HFFc6 (cell line): ENCODE data around the gene CFAP52. TPM values are rescaled to one million over a fixed set of nuclear protein-coding genes. Genes with fewer than 3 reads are reported as not detected.

ENCODE experiments used
- DNase-seq: peaks from one replicate; pipeline ENCODE4 v3.0.0-alpha.2; 2018
- H3K27ac Mint-ChIP-seq: 2 replicates; pipeline ENCODE4 v1.8.0; 2020; ENCODE audit warnings: mild to moderate bottlenecking, mixed read lengths
- H3K27me3 Mint-ChIP-seq: 2 replicates; pipeline ENCODE4 v1.8.0; 2021; ENCODE audit warnings: mild to moderate bottlenecking, moderate library complexity, mixed read lengths; ENCODE audit not compliant: insufficient read depth
- H3K36me3 Mint-ChIP-seq: 2 replicates; pipeline ENCODE4 v1.8.0; 2021; ENCODE audit warnings: low read depth, mixed read lengths
- H3K4me1 Mint-ChIP-seq: 2 replicates; pipeline ENCODE4 v1.8.0; 2020; ENCODE audit warnings: low read depth, mixed read lengths
- H3K4me3 Mint-ChIP-seq: 2 replicates; pipeline ENCODE4 v1.8.0; 2020; ENCODE audit warnings: mild to moderate bottlenecking, moderate library complexity, mixed read lengths
- H3K9me3 Mint-ChIP-seq: 2 replicates; pipeline ENCODE4 v1.8.0; 2020; ENCODE audit warnings: mild to moderate bottlenecking, mixed read lengths
- CTCF ChIP-seq: fragments of 200-600 bp; sonication (generic); IDR thresholded peaks from 2 replicates; pipeline ENCODE4 v1.5.0; 2021; ENCODE audit warnings: antibody characterized with exemption, mild to moderate bottlenecking
- total RNA-seq, 6 experiments: library from RNA; stranded (reverse); fragmentation: NEBNext Ultra II Directional; extraction: Animal tissue kit (Norgen Biotek cat#: 25700); gene quantifications; 2 replicates in 1 of 6; 3 replicates in 5 of 6; pipeline ENCODE4 v1.2.3, GENCODE V29; 2021

Gene CFAP52
- total RNA-seq, 6 experiments from 2014 or later: not detected

GRCh38 chr17:9684955-9685621 is 108.6 kb downstream of the CFAP52 start:
- Mint-ChIP-seq H3K4me3 (no peak overlapping the region), H3K27ac (no peak overlapping the region), H3K27me3 (peaks cover 5% of the 10 kb centered on the region), H3K36me3 (0 out of 2 replicates have a peak, but pooled peaks cover 2% of the 10 kb centered on the region), H3K4me1 (no peaks in the 10 kb centered on the region), H3K9me3 (peaks cover 33% of the 10 kb centered on the region)
- DNase-seq: no peak
- no peak for TF ChIP-seq CTCF

Other genes with a start within 250 kb of the CFAP52 start
- gene STX8, start 822 bp upstream of the CFAP52 start, total RNA-seq: 10 to 100 TPM; 48.9 to 73.8 (median 60.9) TPM
- gene USP43, start 68.9 kb downstream of the CFAP52 start, total RNA-seq: under 1 TPM in 1 of 6 experiments, not detected in 5; 0.09 TPM
- gene DHRS7C, start 214.9 kb downstream of the CFAP52 start, total RNA-seq: not detected
- gene GSG1L2, start 245.4 kb downstream of the CFAP52 start, total RNA-seq: not detected
- gene GLP2R, start 249.3 kb downstream of the CFAP52 start, total RNA-seq: not detected